Left cardiac atrium (tissue), 4 donors: ENCODE data around the gene ZNF652. TPM values are rescaled to one million over a fixed set of nuclear protein-coding genes. Genes with fewer than 3 reads are reported as not detected.
A peak's percentile ranks its signal among the peaks of the same experiment; 100 is the strongest.

Source experiments
- ATAC-seq, 2 donors: fragments of 200-7000 bp; cut with Tn5 transposase; one replicate each; pipeline ENCODE4 v1.9.1; 2020; ENCODE audit warnings: mild to moderate bottlenecking in 2 of 2, moderate library complexity in 2 of 2
- DNase-seq: peaks from one replicate; pipeline ENCODE4 v3.0.0-alpha.2; 2020
- intact Hi-C, 2 donors: fragments of 100-400 bp; cut with DNase I; formaldehyde crosslinking; loops; one replicate each; pipeline versions ENCODE4 v1.14.1 to v1.15.1; 2022 to 2023
- microRNA-seq, 2 donors: library from miRNA; unstranded; fragments of <30 nt; microRNA quantifications; one replicate each; pipeline ENCODE4 v1.2.0, GENCODE V29; 2020
- total RNA-seq, 2 donors: library from RNA; stranded (reverse); fragmentation: NEBNext Ultra II Directional; extraction: Animal tissue kit (Norgen Biotek cat#: 25700); gene quantifications; one replicate each; pipeline ENCODE4 v1.2.1, GENCODE V29; 2021
- donor health status: DM: no; HTN: yes; CAD: no.
- donor health status: DM: no; HTN: yes; CAD: no; lungs with severe emphysema.
- donor health status: DM: yes; HTN: yes; CAD: no.
- donor health status: Dilated cardiomyopathy.

Gene ZNF652
- total RNA-seq, 2 donors from 2014 or later = 23.4 to 25.2 TPM

DNA sequence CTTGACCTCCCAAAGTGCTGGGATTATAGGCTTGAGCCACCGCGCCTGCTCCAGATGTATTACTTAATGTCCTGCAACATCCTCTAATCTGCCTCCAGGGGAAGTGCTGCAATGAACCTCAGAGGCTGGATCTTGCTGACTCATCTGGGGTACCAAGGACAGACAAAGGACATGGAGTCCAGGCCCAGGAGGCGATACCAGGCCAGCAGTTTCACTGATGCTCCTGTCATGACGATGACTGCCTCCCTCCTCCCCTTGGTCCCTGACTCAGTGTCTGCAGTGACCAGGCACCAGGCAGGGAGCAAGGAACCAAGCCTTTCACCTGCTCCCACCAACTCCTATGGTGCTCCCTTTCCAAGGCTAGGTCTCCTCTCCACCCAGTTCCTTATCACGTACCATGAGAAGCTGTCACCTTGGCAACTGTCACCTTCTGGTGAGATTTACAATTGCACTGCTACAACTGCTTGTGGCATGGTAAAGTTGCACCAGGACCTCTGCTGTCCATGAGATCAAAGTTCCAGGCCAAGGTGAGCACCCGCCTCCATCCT lies 109.8 kb downstream of the ZNF652 start:
- ATAC-seq = peak in 1 of 2 donors; percentile 42
- intact Hi-C loops = no loop called here
- no peak for DNase-seq

DNA sequence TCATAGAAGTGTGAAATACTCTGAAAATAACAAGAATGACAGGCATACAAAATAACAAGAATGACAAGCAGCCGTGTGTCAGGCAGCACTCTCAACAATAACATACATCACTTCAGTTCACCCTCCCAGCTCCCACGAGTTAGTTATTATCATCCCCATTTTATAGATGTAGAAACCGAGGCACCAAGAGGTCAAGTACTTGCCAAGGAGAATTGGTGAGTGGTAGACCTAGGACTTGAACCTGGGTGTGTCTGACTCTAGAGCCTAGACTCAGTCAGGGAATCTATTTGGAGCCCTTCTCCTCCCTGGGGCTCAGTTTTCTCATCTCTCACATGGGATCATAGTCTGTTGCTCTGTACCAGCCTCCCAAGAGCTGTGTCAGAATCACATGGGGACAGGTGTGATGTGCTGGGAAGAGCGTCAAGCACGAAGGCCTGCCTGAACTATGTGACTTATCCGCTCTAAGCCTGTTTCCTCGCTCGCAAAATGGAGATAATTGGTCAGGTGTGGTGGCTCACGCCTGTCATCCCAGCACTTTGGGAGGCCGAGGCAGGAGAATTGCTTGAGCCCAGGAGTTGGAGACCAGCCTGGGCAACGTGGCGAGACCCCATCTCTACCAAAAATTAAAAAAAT lies 112.0 kb downstream of the ZNF652 start:
- DNase-seq = no peak
- intact Hi-C loops = no loop called here
- ATAC-seq = no peak

DNA sequence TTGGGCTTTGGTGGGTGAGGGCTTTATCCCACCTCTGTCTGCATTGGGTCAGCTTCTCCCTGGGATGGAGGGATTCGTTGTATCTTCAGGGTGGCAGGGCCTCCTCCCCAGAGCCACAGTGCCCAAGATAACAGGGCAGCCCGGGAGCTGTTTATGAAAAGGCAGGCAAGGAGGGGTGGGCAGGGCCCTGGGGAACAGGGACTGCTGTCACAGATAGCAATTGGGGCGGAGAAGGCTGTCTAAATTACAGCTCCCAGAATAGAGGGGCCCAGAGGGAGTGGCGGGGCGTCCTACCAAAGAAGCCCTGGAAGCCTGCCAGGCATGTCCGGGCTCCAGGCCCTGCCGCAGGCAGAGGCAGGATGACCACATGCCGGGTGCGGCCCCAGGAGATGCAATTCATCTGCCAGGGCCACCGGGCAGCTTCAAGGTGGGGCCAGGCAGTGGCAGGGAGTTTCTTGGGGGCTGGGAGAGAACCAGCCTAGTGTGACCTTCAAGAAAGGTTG lies 112.7 kb downstream of the ZNF652 start:
- DNase-seq (peak; percentile 60), ATAC-seq (peak; percentile 62 to 91)
- intact Hi-C loops = no loop called here

DNA sequence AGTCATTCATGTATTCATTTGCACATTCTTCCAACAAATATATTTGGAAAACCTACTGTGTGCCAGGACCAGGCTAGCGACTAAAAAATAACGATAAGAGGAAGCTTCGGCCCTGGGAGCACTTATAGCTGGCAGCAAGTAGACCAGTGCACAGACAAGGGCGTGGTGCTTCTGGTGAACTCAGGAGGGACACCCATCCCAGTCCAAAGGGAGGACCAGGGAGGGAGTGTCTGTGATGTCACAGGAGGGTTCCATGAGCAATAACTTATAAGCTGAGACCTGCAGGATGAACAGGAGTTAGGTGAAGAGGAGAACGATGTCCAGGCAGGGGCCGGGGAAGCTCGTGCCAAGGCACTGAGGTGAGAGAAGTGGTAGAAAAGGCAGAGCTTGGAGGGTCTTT lies 114.1 kb downstream of the ZNF652 start:
- intact Hi-C loops = no loop called here
- DNase-seq (no peak), ATAC-seq (no peak)

DNA sequence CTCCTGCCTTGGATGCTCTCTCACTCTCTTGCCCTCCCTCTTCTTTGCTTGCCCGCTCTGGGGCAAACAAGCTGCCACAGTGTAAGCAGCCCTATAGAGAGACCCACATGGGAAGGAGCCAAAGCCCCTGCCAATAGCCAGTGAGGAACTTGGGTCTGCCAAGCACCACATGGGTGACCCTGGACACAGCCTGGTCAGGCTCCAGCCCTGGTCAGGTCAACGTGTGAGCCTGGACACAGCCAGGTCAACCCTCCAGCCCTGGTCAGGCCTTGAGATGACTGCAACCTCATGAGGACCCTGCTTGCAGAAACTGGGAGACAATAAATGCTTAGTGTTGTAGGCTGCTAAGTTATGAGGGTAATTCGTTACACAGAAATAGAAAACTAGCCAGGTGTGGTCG lies 117.2 kb downstream of the ZNF652 start:
- intact Hi-C loops = no loop called here
- ATAC-seq (no peak), DNase-seq (no peak)

Small RNA genes within 50 kb of the gene (microRNA-seq; reads per million reads assigned to microRNA genes)
- 0 reads per million in 2 donors for gene MIR6129

Other genes with a start within 250 kb of the ZNF652 start
- under 1 TPM in 1 of 2 donors, not detected in 1; 0.03 TPM for gene B4GALNT2, start 229.5 kb downstream of the ZNF652 start, total RNA-seq
- gene GNGT2, start 151.7 kb downstream of the ZNF652 start, total RNA-seq = 1 to 10 TPM; 1.9 to 2.2 TPM
- 10 to 100 TPM in 1 of 2 donors, 1 to 10 TPM in 1; 5.7 to 12.5 TPM for gene ABI3, start 151.5 kb downstream of the ZNF652 start, total RNA-seq
- gene PHOSPHO1, start 131.5 kb downstream of the ZNF652 start, total RNA-seq = under 1 TPM; 0.31 to 0.41 TPM
- 100 to 1,000 TPM; 203 to 215 TPM for gene PHB1, start 52.6 kb upstream of the ZNF652 start, total RNA-seq
- 10 to 100 TPM; 13.7 to 31.1 TPM for gene NGFR, start 133.0 kb upstream of the ZNF652 start, total RNA-seq
- 1 to 10 TPM; 3.6 to 6.5 TPM for gene NXPH3, start 213.6 kb upstream of the ZNF652 start, total RNA-seq